Activated CD4-positive, CD25-positive, alpha-beta regulatory T cell treated with anti-CD3 and anti-CD28 coated beads, Interleukin-2, amount 50 U/mL, for 72 hours (primary cell): ENCODE results near the gene SURF4.
A peak's percentile ranks its signal among the peaks of the same experiment; 100 is the strongest.

ENCODE experiments used
- DNase-seq: peaks from one replicate; pipeline ENCODE4 v3.0.0; 2021

The SURF4 gene

GRCh38 chr9:133375724-133376654 is at the start of gene SURF4, which contains the start of gene STKLD1:
SURF4 (minus strand) TSS chr9:133376060; CDS start chr9:133375969, 91 bp downstream.
STKLD1 (plus strand) TSS chr9:133376366; CDS start chr9:133376474, 108 bp downstream.
- DNase-seq: peak; percentile 98

- no peak for DNase-seq
Observed at GRCh38 chr9:133425049-133425632, 49.3 kb upstream of the SURF4 start.

- no peak for DNase-seq
Observed at GRCh38 chr9:133424187-133424586, 48.3 kb upstream of the SURF4 start.

- no peak for DNase-seq
Observed at GRCh38 chr9:133423216-133423615, 47.4 kb upstream of the SURF4 start.

- no peak for DNase-seq
Observed at GRCh38 chr9:133421615-133422542, 46.0 kb upstream of the SURF4 start, which contains the start of gene ADAMTS13. ADAMTS13 (plus strand) TSS chr9:133422367; CDS start chr9:133422444, 77 bp downstream.

GRCh38 chr9:133420392-133420827 is 44.5 kb upstream of the SURF4 start:
- DNase-seq: no peak

GRCh38 chr9:133419005-133419404 is 43.1 kb upstream of the SURF4 start:
- DNase-seq: no peak

GRCh38 chr9:133417541-133418461 is 41.9 kb upstream of the SURF4 start, which contains the start of gene REXO4:
REXO4 (minus strand) TSS chr9:133418010; CDS start chr9:133417844, 166 bp downstream.
- DNase-seq: peak; percentile 82

GRCh38 chr9:133415170-133415569 is 39.3 kb upstream of the SURF4 start:
- DNase-seq: no peak

- DNase-seq: no peak
Observed at GRCh38 chr9:133408042-133408441, 32.2 kb upstream of the SURF4 start.

- DNase-seq: peak; percentile 79
Observed at GRCh38 chr9:133406480-133407307, 30.8 kb upstream of the SURF4 start.

GRCh38 chr9:133405508-133406438 is 29.9 kb upstream of the SURF4 start:
- no peak for DNase-seq

- no peak for DNase-seq
Observed at GRCh38 chr9:133404454-133405002, 28.7 kb upstream of the SURF4 start.

- DNase-seq: peak; percentile 61
Observed at GRCh38 chr9:133403766-133404453, 28.1 kb upstream of the SURF4 start.

GRCh38 chr9:133402689-133403088 is 26.8 kb upstream of the SURF4 start:
- no peak for DNase-seq

GRCh38 chr9:133401588-133401987 is 25.7 kb upstream of the SURF4 start:
- no peak for DNase-seq

GRCh38 chr9:133400292-133400691 is 24.4 kb upstream of the SURF4 start:
- DNase-seq: no peak

GRCh38 chr9:133397895-133398294 is 22.0 kb upstream of the SURF4 start:
- DNase-seq: no peak
